T-helper 1 cell treated with Interleukin-12 subunit alpha and Interleukin-12 subunit beta and Interleukin-4 antibody, amounts not matched to agents 30 ng/mL and 1 ng/mL, for 36 hours (primary cell): ENCODE measurements around the gene HTT-AS. TPM values are rescaled to one million over a fixed set of nuclear protein-coding genes. Genes with fewer than 3 reads are reported as not detected.
"Not testable (repeated sequence)": the region's sequence is repeated elsewhere in the genome, so short reads cannot be mapped to it uniquely, and the experiment has no call there.

Experiments used
- intact Hi-C: fragments of 100-400 bp; cut with micrococcal nuclease; formaldehyde crosslinking; loops from one replicate; pipeline ENCODE4 v1.15.1; 2024
- total RNA-seq: library from RNA; stranded (reverse); gene quantifications from 2 replicates; pipeline ENCODE4 v1.2.3, GENCODE V29; 2022

HTT-AS gene
- not detected in 2 replicates for total RNA-seq

- intact Hi-C loops, result loop anchor here (1.0 to 10.0 kb wide), 11 partner anchors 27 to 1282 kb away; partner anchors contain the start of genes CFAP99, FAM193A, FGFR3 and GRK4
Observed at GRCh38 chr4:3074078-3074845, at the start of gene HTT-AS, which contains the start of gene HTT. Gene HTT-AS, minus strand, starts transcription at chr4:3074538. Gene HTT, plus strand, starts transcription at chr4:3074681. Its CDS starts 145 bp downstream, at chr4:3074826.

GRCh38 chr4:3123181-3123671, 48.9 kb upstream of the HTT-AS start:
- intact Hi-C loops, result no loop called here

GRCh38 chr4:3122081-3122563, 47.8 kb upstream of the HTT-AS start:
- intact Hi-C loops, result no loop called here

- intact Hi-C loops, result no loop called here
Observed at GRCh38 chr4:3121596-3121995, 47.3 kb upstream of the HTT-AS start.

- intact Hi-C loops, result no loop called here
Observed at GRCh38 chr4:3121110-3121509, 46.8 kb upstream of the HTT-AS start.

- intact Hi-C loops, result no loop called here
Observed at GRCh38 chr4:3119464-3119863, 45.1 kb upstream of the HTT-AS start.

GRCh38 chr4:3118312-3118711, 44.0 kb upstream of the HTT-AS start:
- intact Hi-C loops, result no loop called here

GRCh38 chr4:3116955-3117354, 42.6 kb upstream of the HTT-AS start:
- intact Hi-C loops, result no loop called here

GRCh38 chr4:3115637-3116270, 41.4 kb upstream of the HTT-AS start:
- intact Hi-C loops, result no loop called here

- intact Hi-C loops, result no loop called here
Observed at GRCh38 chr4:3114377-3114776, 40.0 kb upstream of the HTT-AS start.

- intact Hi-C loops, result no loop called here
Observed at GRCh38 chr4:3112609-3113469, 38.5 kb upstream of the HTT-AS start.

GRCh38 chr4:3112201-3112600, 37.9 kb upstream of the HTT-AS start:
- intact Hi-C loops, result no loop called here

- intact Hi-C loops, result no loop called here
Observed at GRCh38 chr4:3111461-3111860, 37.1 kb upstream of the HTT-AS start.

GRCh38 chr4:3108211-3108610, 33.9 kb upstream of the HTT-AS start:
- intact Hi-C loops, result loop anchor here (10.0 kb wide), 1 partner anchor 187 kb away; the partner anchor contains the start of gene RGS12

GRCh38 chr4:3107691-3108121, 33.4 kb upstream of the HTT-AS start:
- intact Hi-C loops, result loop anchor here (2.0 to 10.0 kb wide), 4 partner anchors 85 to 835 kb away; partner anchors contain the start of gene RGS12

- intact Hi-C loops, result loop anchor here (2.0 to 10.0 kb wide), 4 partner anchors 86 to 836 kb away; partner anchors contain the start of gene RGS12
Observed at GRCh38 chr4:3107271-3107670, 32.9 kb upstream of the HTT-AS start.

- intact Hi-C loops, result loop anchor here (1.0 to 10.0 kb wide), 9 partner anchors 30 to 836 kb away; partner anchors contain the start of gene RGS12
Observed at GRCh38 chr4:3106339-3107186, 32.2 kb upstream of the HTT-AS start.

GRCh38 chr4:3098346-3098745, 24.0 kb upstream of the HTT-AS start:
- intact Hi-C loops, result no loop called here

GRCh38 chr4:3096202-3096601, 21.9 kb upstream of the HTT-AS start:
- intact Hi-C loops, result no loop called here

GRCh38 chr4:3094701-3095100, 20.4 kb upstream of the HTT-AS start:
- intact Hi-C loops, result not testable (repeated sequence)
